Eye (tissue), 1 donor: ENCODE data around the gene RASSF7.
A peak's percentile ranks its signal among the peaks of the same experiment; 100 is the strongest.

ENCODE experiments used
- DNase-seq: peaks from one replicate; pipeline ENCODE4 v3.0.0-alpha.2; 2015

Gene RASSF7

DNA sequence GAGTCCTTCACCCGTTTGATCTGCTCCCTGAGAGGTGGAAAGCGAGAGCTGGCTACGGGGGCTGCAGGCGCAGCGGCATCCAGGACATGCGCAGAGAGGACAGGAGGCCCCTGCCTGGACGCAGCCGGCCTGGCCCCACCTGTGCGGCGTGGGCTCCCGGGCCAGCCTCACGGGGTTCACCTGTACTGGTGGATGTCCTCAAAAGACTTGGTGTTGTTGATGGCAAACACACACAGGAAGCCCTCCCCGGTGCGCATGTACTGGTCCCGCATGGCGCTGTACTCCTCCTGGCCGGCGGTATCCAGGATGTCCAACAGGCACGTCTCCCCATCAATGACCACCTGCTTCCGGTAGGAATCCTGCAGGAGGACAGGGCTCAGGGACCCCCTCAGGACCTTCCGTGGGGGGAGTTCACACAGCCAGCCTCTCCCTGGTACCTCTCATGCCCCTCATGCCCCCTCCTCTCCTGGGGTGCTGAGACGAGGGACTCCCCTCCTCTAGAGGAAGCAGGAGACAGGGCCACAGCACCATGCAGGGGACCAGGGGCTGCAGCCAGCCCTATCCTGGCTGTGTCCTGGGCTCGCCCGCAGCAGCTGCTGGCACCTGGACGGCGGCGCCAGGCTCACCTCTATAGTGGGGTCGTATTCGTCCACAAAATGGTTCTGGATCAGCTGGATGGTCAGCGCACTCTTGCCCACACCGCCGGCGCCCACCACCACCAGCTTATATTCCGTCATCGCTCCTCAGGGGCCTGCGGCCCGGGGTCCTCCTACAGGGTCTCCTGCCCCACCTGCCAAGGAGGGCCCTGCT is 27.0 kb upstream of the RASSF7 start:
- no peak for DNase-seq

DNA sequence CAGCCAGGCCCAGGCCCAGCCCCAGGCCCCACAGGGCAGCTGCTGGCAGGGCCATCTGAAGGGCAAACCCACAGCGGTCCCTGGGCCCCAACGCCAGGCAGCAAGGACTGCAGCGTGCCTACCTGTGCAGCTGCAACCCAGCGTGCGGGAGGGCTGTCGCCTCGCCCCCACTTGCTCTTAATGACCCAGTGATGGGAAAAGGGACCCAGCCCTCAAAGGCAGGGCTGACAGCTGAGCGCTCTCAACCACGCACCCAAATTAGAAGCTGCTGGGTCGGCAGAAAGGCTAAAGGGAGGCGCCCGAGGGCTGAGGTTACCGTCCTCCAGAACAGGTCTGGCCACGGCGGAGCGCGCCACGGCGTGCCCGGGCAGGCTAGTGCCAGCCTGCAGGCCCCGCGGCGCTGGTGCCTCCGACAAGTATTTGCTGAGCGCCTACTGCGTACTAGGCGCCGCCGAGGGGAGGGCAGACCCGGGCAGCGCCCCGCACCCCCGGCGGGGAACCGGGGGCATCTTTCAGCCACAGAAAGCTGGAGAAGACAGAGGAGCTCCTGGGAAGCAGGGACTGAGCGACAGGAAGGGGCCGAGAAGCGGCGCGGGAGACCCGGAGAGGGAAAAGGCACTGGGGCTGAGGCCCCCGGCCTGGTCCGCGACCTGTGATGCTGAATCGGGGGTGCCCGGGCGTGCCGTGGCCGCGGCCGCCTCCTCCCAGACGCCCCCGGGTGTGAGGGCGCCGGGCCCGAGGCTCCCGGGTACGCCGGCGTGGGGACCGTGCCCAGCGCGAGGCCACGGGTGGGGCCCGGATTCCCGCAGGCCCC is 26.2 kb upstream of the RASSF7 start:
- peak; percentile 37 for DNase-seq

DNA sequence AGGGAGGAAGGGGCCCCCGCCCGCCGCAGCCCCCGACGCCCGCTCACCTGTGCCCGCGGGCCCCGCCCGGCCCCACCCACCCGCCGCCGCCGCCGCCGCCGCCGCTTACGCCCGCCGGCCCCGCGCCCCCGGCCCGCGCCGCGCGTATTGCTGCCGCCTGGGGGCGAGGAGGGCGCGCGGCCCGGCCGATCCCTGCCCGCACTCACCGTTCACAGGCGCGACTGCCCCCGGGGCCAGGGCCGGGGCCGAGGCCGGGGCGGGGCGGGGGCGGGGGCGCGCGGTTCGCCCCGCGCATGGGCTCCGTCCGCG is 25.6 kb upstream of the RASSF7 start:
- DNase-seq, result no peak

DNA sequence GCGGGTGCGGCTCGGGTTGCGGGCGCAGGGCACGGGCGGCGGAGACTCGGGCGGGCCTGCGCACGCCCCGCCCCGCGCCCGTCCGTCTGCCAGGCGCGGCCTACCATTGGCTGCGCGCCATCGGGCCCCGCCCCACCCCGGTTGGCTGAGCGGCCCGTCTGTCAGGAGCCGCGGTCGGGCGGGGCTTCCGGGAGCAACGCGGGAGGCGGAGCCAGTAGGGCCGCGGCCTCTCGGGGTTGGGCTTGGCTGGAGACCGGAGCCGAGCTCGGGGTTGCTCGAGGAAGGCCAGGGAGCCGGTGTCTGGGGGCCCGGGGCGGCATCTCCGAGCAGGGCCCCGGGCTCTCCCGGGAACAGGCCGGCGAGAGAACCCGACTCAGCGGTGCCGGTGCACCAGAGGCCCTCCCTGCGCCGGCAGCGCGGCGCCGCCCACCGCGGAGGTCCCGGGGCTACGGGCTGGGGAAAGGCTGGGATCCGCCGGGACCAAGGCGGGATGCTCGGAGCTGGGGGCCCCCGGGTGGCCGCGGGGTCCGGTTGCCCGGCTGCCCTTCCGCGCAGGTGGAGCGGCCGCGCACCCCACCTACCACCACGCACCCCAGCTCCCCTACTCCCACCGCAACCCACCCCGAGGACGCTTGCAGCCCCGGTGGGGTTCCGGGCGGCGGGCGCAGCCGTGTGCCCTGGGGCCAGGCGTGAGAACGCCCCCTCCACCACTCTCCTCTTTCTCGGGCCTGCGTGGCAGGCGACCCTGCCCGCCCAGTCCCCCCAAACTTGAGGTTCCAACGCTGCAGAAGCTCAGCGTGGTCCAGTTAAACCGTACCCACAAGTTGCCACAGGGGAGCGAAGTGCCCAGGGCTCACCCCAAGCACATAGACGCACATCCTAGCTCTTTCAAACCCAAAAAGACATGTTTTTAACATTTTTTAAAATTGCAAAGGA is 25.0 kb upstream of the RASSF7 start, which contains the start of gene HRAS:
HRAS (minus strand) TSS at position 58 of the 936 bp plus-strand sequence.
- DNase-seq, result peak; percentile 98

DNA sequence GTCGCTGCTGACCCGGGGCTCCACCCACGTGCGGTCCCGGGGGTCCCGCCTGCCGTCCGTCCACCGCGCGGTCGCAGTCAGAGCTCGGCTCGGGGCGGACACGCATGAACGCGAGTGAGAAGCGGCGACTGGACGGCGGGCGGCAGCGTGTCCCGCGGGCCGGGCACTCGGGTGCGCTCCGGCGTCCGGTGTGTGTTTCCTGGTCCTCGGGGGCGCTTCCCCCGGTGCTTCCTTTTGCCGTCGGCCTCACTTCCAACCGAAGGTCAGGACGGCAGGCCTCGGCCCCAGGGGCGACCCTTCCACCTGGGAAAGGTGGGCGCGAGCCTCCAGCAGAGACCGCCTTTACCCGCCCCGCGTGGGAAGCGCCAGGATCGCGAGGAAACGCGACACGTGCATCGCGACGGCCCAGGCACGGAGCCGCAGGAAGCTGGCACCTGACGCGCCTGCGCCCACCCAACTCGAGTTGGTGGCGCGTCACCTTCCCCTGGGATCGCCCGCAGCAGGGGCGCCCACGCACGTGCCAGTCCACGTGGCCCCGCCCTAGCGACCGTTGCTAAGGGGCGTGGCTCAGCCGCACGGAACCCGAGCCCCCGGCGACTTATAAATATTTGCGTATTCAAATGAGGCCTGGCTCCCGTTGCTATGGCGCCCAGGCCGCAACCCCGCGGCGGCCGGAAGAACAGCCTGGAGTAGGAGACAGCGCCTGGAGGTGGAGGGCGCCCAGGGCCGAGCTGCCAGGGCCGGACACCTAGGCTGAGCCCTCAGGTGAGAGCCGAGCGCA is 23.7 kb upstream of the RASSF7 start, which contains the start of gene LRRC56:
LRRC56 (plus strand) TSS at position 687 of the 781 bp plus-strand sequence. CDS start 3,158 bp downstream, outside the sequence.
- DNase-seq, result peak; percentile 87

DNA sequence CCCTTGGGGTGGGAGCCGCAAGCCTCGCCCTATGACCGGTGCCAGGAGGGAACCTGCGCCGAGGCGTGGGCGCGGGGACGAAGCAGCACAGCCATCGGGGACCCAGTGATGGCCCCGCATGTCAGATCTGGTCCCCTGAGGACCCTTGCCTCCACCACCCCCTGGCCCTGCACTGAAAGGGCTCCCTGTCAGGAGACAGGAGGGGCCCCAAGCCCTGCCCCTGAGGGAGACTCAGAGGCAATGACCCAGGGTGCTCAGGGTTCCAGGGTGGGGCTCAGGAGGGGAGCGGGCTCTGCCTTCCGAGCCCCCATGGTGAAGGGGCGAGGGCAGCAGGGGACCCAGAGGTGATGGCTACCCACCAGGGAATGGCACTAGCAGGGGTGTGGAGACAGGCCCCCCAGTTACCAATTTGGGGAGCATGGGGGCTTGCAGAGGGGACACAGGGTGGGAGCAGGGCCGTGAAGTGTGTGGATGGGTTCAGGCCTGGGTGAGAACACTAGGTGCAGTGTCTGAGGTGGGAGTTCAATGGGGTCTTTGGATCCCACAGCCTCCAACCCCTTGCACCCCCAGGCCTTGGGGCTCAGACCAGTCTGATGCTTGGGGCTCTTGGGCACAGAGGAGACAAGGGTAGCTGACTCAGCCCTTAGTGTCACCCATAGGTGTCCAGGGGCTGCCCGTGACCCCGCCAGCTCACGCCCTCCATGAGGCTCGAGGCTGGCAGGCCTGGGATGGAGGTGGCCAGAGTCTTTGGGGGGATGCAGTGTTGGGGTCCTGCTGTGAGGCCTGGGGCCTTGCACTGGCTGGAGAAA is 22.9 kb upstream of the RASSF7 start:
- no peak for DNase-seq

DNA sequence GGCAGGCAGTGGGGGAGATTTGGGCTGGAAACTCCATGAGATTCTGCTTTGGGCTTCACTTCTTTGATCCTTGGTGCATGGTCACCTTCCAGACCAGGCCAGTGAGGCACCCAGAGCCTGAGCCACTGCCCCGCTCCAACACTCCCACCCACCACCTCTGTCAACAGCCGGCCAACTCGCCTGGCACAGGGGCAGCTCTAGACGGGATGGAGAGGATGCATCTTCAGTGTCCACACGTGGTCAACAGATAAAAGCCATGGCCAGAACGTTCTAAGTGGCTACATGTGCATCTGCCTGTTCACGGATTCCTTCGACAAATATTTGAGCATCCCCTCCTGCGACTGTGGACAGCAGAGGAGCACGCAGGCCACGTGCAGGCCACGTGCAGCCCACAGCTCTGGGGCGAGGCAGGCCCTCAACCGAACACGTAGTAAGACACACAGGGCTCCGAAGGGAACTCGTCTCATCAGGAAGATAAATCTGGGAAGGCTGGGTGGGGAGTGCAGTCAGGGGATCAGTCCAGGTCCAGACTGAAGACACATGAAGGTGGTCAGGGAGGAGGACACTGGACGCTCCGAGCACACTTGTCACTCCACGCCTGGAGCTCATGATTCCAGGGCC is 22.2 kb upstream of the RASSF7 start:
- DNase-seq, result no peak

DNA sequence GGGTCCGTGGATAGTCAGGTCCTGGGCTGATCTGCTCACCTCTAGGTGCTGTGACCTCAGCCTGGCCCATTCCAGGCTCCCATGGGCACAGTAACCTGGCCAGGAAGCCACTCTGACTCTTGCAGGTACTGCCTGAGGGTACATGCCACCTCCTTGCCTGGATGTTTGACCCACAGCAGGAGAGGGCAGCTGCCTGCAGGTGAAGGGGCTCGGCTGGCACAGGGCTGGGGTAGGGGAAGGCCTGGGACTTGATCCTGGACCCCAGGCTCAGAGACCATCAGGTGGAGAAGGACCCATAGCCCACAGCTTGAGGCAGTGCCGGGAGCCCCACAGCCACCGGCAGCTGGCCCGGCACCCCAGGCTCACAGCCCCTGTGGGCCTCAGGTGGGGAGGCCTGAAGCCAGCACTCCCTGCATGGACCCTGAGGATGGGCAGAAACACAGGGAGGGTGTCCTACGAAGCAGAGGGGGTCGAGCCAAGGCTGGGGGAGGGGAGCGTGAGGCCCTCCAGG is 20.7 kb upstream of the RASSF7 start:
- DNase-seq, result no peak

GRCh38 chr11:540583-541432 is 20.0 kb upstream of the RASSF7 start:
- peak; percentile 13 for DNase-seq

DNA sequence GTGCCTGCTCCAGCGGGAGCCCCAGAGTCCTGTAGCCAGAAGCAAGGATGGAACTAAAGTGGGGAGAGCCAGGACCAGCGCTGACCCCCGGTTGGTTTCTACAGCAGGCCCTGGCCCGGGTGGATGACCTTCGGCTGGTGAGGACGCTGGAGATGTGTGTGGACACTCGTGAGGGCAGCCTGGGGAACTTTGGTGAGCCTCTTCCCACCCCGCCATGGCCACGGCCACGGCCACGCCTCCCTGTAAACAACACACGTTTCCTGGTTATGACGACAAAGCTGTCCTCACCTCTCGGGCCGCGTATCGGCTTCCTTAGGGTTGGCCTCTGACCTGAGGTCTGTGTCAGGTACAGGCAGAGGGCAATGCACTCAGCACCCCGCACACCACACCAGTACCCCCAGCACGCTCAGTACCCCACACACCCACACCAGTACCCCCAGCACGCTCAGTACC is 19.3 kb upstream of the RASSF7 start:
- no peak for DNase-seq

GRCh38 chr11:544817-545166 is 16.0 kb upstream of the RASSF7 start:
- DNase-seq, result no peak

GRCh38 chr11:545171-545570 is 15.6 kb upstream of the RASSF7 start:
- no peak for DNase-seq

GRCh38 chr11:548700-549603 is 11.8 kb upstream of the RASSF7 start:
- DNase-seq, result peak; percentile 12

GRCh38 chr11:550021-550745 is 10.6 kb upstream of the RASSF7 start:
- DNase-seq, result no peak

GRCh38 chr11:550746-551085 is 10.1 kb upstream of the RASSF7 start:
- no peak for DNase-seq

- no peak for DNase-seq
Observed at GRCh38 chr11:551131-551530, 9.6 kb upstream of the RASSF7 start.

DNA sequence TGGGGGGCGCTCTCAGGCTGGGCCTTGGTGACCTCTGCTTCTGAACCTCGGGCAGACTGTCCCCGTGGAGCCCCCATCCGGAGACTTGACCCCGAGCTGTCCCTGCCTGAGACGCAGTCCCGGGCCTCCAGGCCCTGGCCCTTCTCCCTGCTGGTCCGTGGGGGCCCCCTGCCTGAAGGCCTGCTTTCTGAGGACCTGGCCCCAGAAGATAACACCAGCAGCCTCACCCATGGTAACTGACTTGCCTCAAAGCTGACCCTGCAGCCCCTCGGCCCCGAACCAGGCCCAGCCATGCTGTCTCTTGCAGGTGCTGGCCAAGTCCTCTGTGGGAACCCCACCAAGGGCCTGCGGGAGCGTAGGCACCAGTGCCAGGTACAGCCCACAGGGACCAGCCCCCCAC is 9.2 kb upstream of the RASSF7 start:
- DNase-seq, result no peak
